MCF 10A (cell line): ENCODE data around the gene HSPA12B. TPM values are rescaled to one million over a fixed set of nuclear protein-coding genes. Genes with fewer than 3 reads are reported as not detected.

Experiments used
- BruUV-seq: library from RNA; stranded (reverse); fragments of 400-500 nt; replicated peaks from 2 replicates; lab custom pipeline; 2021; lab: Mats Ljungman, UMichigan
- CTCF ChIA-PET: fragments of 300-600 bp; sonication (Branson Sonifier 250); formaldehyde crosslinking; extraction: SDS; loops from one replicate; lab custom pipeline; 2021; ENCODE audit warnings: antibody characterized with exemption, inconsistent platforms; lab: Yijun Ruan, JAX
- POLR2A ChIA-PET: fragments of 300-600, 350-650 bp; sonication (Branson Sonifier 250); formaldehyde crosslinking; extraction: SDS; loops from one replicate; lab custom pipeline; 2020; ENCODE audit warnings: antibody characterized with exemption, inconsistent platforms; lab: Yijun Ruan, JAX
- DNase-seq: peaks from one replicate; pipeline ENCODE4 v3.0.0-alpha.2; 2018; ENCODE audit not compliant: unreplicated experiment
- H3K27ac Mint-ChIP-seq: one replicate; pipeline ENCODE4 v1.8.0; 2022; ENCODE audit warnings: mild to moderate bottlenecking, low read depth, mixed read lengths; ENCODE audit not compliant: unreplicated experiment
- H3K27me3 Mint-ChIP-seq: one replicate; pipeline ENCODE4 v1.8.0; 2022; ENCODE audit warnings: mixed read lengths; ENCODE audit not compliant: insufficient read depth, unreplicated experiment
- H3K36me3 Mint-ChIP-seq: one replicate; pipeline ENCODE4 v1.8.0; 2022; ENCODE audit warnings: mild to moderate bottlenecking, moderate library complexity, mixed read lengths; ENCODE audit not compliant: insufficient read depth, unreplicated experiment
- H3K4me1 Mint-ChIP-seq: one replicate; pipeline ENCODE4 v1.8.0; 2022; ENCODE audit warnings: mixed read lengths; ENCODE audit not compliant: insufficient read depth, unreplicated experiment
- H3K4me3 Mint-ChIP-seq: one replicate; pipeline ENCODE4 v1.8.0; 2022; ENCODE audit warnings: mild to moderate bottlenecking, moderate library complexity, mixed read lengths; ENCODE audit not compliant: unreplicated experiment
- H3K9me3 Mint-ChIP-seq: one replicate; pipeline ENCODE4 v1.8.0; 2022; ENCODE audit warnings: mixed read lengths; ENCODE audit not compliant: unreplicated experiment
- intact Hi-C: fragments of 100-400 bp; cut with micrococcal nuclease; formaldehyde crosslinking; loops from 2 replicates; pipeline ENCODE4 v1.14.1; 2022
- total RNA-seq: library from RNA; stranded (reverse); gene quantifications from 2 replicates; pipeline ENCODE4 v1.2.3, GENCODE V29; 2022
- TF ChIP-seq, protein P1 (sequence below): fragments of 200-600 bp; IDR thresholded peaks from one replicate; pipeline ENCODE4 v1.8.0; 2022; ENCODE audit warnings: antibody characterized with exemption, mild to moderate bottlenecking; ENCODE audit not compliant: unreplicated experiment

HSPA12B gene
- total RNA-seq, 1 experiment from 2014 or later, result not detected

DNA sequence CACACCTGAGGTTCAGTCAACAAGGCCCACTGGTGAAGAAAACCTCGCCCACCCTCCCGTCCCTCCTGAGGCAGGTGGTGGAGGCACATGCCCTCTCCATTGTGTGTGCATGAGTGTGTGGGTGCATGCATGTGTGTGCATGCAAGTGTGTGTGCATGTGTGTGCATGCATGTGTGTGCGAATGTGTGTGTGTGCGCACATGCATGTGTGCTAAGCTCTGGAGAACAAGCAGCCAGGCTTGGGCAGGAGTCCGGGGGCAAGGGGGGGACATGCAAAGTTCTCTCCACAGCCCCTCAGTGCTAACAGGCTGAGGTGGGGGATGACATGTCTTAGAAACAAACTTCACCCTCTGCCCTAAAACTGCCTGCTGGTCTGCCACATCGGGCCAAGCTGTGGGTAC lies 3.1 kb upstream of the HSPA12B start:
- Mint-ChIP-seq H3K9me3 (no peaks in the 10 kb centered on the region), H3K27me3 (peaks cover 19% of the 10 kb centered on the region), H3K27ac (no peak overlapping the region), H3K4me1 (peaks cover 28% of the 10 kb centered on the region), H3K36me3 (peaks cover 5% of the 10 kb centered on the region), H3K4me3 (no peak overlapping the region)
- ChIA-PET CTCF (interaction anchor here (0.6 to 2.3 kb wide), 4 partner anchors 11 to 52 kb away, joined by 3 to 10 read pairs (median 6); no protein-coding TSS in a partner anchor), POLR2A (interaction anchor here (1.1 kb wide), 1 partner anchor 35 kb away, joined by 3 read pairs; no protein-coding TSS in a partner anchor)
- TF ChIP-seq, protein P1, sequence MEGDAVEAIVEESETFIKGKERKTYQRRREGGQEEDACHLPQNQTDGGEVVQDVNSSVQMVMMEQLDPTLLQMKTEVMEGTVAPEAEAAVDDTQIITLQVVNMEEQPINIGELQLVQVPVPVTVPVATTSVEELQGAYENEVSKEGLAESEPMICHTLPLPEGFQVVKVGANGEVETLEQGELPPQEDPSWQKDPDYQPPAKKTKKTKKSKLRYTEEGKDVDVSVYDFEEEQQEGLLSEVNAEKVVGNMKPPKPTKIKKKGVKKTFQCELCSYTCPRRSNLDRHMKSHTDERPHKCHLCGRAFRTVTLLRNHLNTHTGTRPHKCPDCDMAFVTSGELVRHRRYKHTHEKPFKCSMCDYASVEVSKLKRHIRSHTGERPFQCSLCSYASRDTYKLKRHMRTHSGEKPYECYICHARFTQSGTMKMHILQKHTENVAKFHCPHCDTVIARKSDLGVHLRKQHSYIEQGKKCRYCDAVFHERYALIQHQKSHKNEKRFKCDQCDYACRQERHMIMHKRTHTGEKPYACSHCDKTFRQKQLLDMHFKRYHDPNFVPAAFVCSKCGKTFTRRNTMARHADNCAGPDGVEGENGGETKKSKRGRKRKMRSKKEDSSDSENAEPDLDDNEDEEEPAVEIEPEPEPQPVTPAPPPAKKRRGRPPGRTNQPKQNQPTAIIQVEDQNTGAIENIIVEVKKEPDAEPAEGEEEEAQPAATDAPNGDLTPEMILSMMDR, result no peak
- no TSS peak for BruUV-seq
- no peak for DNase-seq
- intact Hi-C loops, result no loop called here

- peaks cover 5% of the 10 kb centered on the region for H3K36me3 Mint-ChIP-seq
- H3K27ac Mint-ChIP-seq, result no peak overlapping the region
- no peak overlapping the region for H3K4me3 Mint-ChIP-seq
- no TSS peak for BruUV-seq
- H3K27me3 Mint-ChIP-seq, result peaks cover 15% of the 10 kb centered on the region
- intact Hi-C loops, result no loop called here
- H3K4me1 Mint-ChIP-seq, result peaks cover 31% of the 10 kb centered on the region
- TF ChIP-seq, protein P1, result no peak
- H3K9me3 Mint-ChIP-seq, result no peaks in the 10 kb centered on the region
- ChIA-PET POLR2A (no interaction called here), CTCF (interaction anchor here (0.5 to 2.3 kb wide), 5 partner anchors 12 to 264 kb away, joined by 3 to 10 read pairs (median 6); no protein-coding TSS in a partner anchor)
- no peak for DNase-seq
Observed at GRCh38 chr20:3729811-3730540, 2.5 kb upstream of the HSPA12B start.

- intact Hi-C loops, result no loop called here
- no peaks in the 10 kb centered on the region for H3K9me3 Mint-ChIP-seq
- ChIA-PET POLR2A (interaction anchor here (0.6 to 0.7 kb wide), 3 partner anchors 10 to 874 kb away, joined by 3 to 4 read pairs (median 3); no protein-coding TSS in a partner anchor), CTCF (interaction anchor here (0.7 to 2.1 kb wide), 3 partner anchors 10 to 22 kb away, joined by 3 to 7 read pairs (median 3); no protein-coding TSS in a partner anchor)
- no peak overlapping the region for H3K27ac Mint-ChIP-seq
- no TSS peak for BruUV-seq
- peaks cover 15% of the 10 kb centered on the region for H3K27me3 Mint-ChIP-seq
- peaks cover 31% of the 10 kb centered on the region for H3K4me1 Mint-ChIP-seq
- no peak overlapping the region for H3K4me3 Mint-ChIP-seq
- DNase-seq, result no peak
- TF ChIP-seq, protein P1, result no peak
- peaks cover 5% of the 10 kb centered on the region for H3K36me3 Mint-ChIP-seq
Observed at GRCh38 chr20:3730803-3731672, 1.4 kb upstream of the HSPA12B start.

- intact Hi-C loops, result no loop called here
- no peaks in the 10 kb centered on the region for H3K9me3 Mint-ChIP-seq
- no peak for DNase-seq
- H3K27me3 Mint-ChIP-seq, result peaks cover 10% of the 10 kb centered on the region
- ChIA-PET POLR2A (no interaction called here), CTCF (interaction anchor here (0.7 to 2.1 kb wide), 4 partner anchors 11 to 42 kb away, joined by 3 to 7 read pairs (median 3); no protein-coding TSS in a partner anchor)
- TF ChIP-seq, protein P1, result no peak
- H3K4me1 Mint-ChIP-seq, result peaks cover 29% of the 10 kb centered on the region
- H3K4me3 Mint-ChIP-seq, result no peak overlapping the region
- no peak overlapping the region for H3K27ac Mint-ChIP-seq
- BruUV-seq, result no TSS peak
- peaks cover 5% of the 10 kb centered on the region for H3K36me3 Mint-ChIP-seq
Observed at GRCh38 chr20:3731944-3732326, 550 bp upstream of the HSPA12B start.
